HepG2 (cell line): ENCODE data around the gene RCC1. TPM values are rescaled to one million over a fixed set of nuclear protein-coding genes. Genes with fewer than 3 reads are reported as not detected.

Source experiments
- ATAD3A ChIP-seq: sonication (generic); formaldehyde crosslinking; IDR thresholded peaks from 2 replicates; pipeline ENCODE4 v1.4.0; 2020; ENCODE audit warnings: missing genetic modification reagents
- ATF1 ChIP-seq: IDR thresholded peaks from 2 replicates; pipeline ENCODE4 v1.6.1; 2016; ENCODE audit warnings: mild to moderate bottlenecking, control low read depth
- DR1 ChIP-seq: sonication (generic); formaldehyde crosslinking; IDR thresholded peaks from 2 replicates; pipeline ENCODE4 v1.8.0; 2021; ENCODE audit warnings: mild to moderate bottlenecking, missing genetic modification reagents, inconsistent platforms
- JARID2 ChIP-seq: sonication (generic); formaldehyde crosslinking; IDR thresholded peaks from 2 replicates; pipeline ENCODE4 v1.8.1; 2023; ENCODE audit warnings: missing genetic modification reagents, inconsistent platforms; ENCODE audit not compliant: insufficient replicate concordance
- SIN3A ChIP-seq: IDR thresholded peaks from 2 replicates; pipeline ENCODE4 v1.6.1; 2011; ENCODE audit warnings: low read depth, mild to moderate bottlenecking, control low read depth, low read length, borderline replicate concordance
- SKI ChIP-seq: fragments of 450-650 bp; IDR thresholded peaks from one replicate; pipeline ENCODE4 v1.6.1; 2018; ENCODE audit warnings: mild to moderate bottlenecking; ENCODE audit not compliant: partially characterized antibody
- TBL1XR1 ChIP-seq: fragments of 150-350 bp; IDR thresholded peaks from 2 replicates; pipeline ENCODE4 v1.6.1; 2014; ENCODE audit warnings: borderline replicate concordance, low read length; ENCODE audit not compliant: partially characterized antibody
- ZFP36L1 ChIP-seq: sonication (generic); formaldehyde crosslinking; IDR thresholded peaks from 2 replicates; pipeline ENCODE4 v1.8.0; 2022; ENCODE audit warnings: mild to moderate bottlenecking, missing genetic modification reagents, moderate library complexity
- ZMYM4 ChIP-seq: sonication (generic); formaldehyde crosslinking; IDR thresholded peaks from 2 replicates; pipeline ENCODE4 v1.8.1; 2023; ENCODE audit warnings: mild to moderate bottlenecking, missing genetic modification reagents
- ZNF556 ChIP-seq: sonication (generic); formaldehyde crosslinking; IDR thresholded peaks from 2 replicates; pipeline ENCODE4 v1.4.0; 2020; ENCODE audit warnings: mild to moderate bottlenecking, missing genetic modification reagents, borderline replicate concordance
- polyA plus RNA-seq, 8 experiments: library from polyadenylated mRNA; depleted of rRNA in 3 of 8; stranded (reverse) in 7 of 8; unstranded in 1 of 8; fragments of >200 nt; fragmentation: Illumina TruSeq in 4 of 8; extraction: Trizol in 4 of 8; gene quantifications; 2 replicates each; pipeline versions ENCODE4 v1.2.1 to v1.2.3, GENCODE V29; 2011 to 2016; ENCODE audit warnings: low read depth in 4 of 8, missing spikeins in 1 of 8, mixed read lengths in 1 of 8; ENCODE audit not compliant: insufficient read depth in 1 of 8
- total RNA-seq, 5 experiments: library from RNA; depleted of rRNA; stranded (reverse); fragments of >200 nt; fragmentation: Illumina TruSeq; extraction: Trizol; gene quantifications; 2 replicates each; pipeline ENCODE4 v1.2.3, GENCODE V29; 2016; ENCODE audit warnings: low read depth in 1 of 5
- TF ChIP-seq, protein P1 (sequence below): sonication (generic); formaldehyde crosslinking; IDR thresholded peaks from 2 replicates; pipeline ENCODE4 v1.4.0; 2020; ENCODE audit warnings: missing genetic modification reagents, borderline replicate concordance
- TF ChIP-seq, protein P2 (sequence below): sonication (generic); formaldehyde crosslinking; IDR thresholded peaks from 2 replicates; pipeline ENCODE4 v1.5.0; 2020; ENCODE audit warnings: mild to moderate bottlenecking, missing genetic modification reagents
- TF ChIP-seq, protein P3 (sequence below): sonication (generic); formaldehyde crosslinking; IDR thresholded peaks from 2 replicates; pipeline ENCODE4 v1.5.0; 2020; ENCODE audit warnings: mild to moderate bottlenecking, missing genetic modification reagents
- TF ChIP-seq, protein P4 (sequence below): sonication (generic); formaldehyde crosslinking; IDR thresholded peaks from 2 replicates; pipeline ENCODE4 v1.5.1; 2020; ENCODE audit warnings: mild to moderate bottlenecking, missing genetic modification reagents
- TF ChIP-seq, protein P5 (sequence below): sonication (generic); formaldehyde crosslinking; IDR thresholded peaks from 2 replicates; pipeline ENCODE4 v1.5.1; 2020; ENCODE audit warnings: missing genetic modification reagents, mild to moderate bottlenecking, borderline replicate concordance

Gene RCC1
- total and polyA plus RNA-seq, 2 of the 13 experiments (the other 11 are each of a cell fraction or from before 2014, with no cell fraction given) = 47.2 to 80.8 TPM

DNA sequence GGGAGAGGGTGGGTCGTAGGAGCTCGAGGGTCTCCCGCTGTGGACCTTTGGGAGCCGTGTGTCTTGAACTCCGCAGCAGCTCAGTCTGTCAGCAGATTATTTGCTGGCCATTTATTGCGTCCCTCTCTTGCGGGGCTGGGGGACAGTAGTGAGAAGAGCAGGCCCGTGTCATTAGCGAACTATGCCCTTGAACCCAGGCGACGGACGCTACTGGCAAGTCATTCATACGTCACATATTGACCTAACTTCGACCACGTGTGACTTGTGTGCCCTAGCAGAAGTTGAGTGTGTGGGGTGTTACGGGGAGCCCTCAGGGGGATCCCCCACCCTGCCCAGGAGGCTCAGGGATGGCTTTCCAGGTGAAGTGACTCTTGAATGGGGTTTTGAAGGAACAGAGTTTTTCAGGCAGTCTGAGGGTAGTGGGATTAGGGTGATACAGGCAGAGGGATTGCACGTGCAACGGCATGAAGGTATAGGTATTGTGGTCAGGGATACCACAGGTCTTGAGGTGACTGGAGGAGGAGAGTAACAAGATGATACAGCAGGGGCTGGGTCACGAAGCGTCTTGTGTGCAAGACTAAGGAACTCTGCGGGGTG, 13.0 kb downstream of the RCC1 start (continued):
- TF ChIP-seq, protein P1, sequence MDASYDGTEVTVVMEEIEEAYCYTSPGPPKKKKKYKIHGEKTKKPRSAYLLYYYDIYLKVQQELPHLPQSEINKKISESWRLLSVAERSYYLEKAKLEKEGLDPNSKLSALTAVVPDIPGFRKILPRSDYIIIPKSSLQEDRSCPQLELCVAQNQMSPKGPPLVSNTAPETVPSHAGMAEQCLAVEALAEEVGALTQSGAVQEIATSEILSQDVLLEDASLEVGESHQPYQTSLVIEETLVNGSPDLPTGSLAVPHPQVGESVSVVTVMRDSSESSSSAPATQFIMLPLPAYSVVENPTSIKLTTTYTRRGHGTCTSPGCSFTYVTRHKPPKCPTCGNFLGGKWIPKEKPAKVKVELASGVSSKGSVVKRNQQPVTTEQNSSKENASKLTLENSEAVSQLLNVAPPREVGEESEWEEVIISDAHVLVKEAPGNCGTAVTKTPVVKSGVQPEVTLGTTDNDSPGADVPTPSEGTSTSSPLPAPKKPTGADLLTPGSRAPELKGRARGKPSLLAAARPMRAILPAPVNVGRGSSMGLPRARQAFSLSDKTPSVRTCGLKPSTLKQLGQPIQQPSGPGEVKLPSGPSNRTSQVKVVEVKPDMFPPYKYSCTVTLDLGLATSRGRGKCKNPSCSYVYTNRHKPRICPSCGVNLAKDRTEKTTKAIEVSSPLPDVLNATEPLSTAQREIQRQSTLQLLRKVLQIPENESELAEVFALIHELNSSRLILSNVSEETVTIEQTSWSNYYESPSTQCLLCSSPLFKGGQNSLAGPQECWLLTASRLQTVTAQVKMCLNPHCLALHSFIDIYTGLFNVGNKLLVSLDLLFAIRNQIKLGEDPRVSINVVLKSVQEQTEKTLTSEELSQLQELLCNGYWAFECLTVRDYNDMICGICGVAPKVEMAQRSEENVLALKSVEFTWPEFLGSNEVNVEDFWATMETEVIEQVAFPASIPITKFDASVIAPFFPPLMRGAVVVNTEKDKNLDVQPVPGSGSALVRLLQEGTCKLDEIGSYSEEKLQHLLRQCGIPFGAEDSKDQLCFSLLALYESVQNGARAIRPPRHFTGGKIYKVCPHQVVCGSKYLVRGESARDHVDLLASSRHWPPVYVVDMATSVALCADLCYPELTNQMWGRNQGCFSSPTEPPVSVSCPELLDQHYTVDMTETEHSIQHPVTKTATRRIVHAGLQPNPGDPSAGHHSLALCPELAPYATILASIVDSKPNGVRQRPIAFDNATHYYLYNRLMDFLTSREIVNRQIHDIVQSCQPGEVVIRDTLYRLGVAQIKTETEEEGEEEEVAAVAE = no peak
- TF ChIP-seq TBL1XR1 (no peak), ATF1 (peak; percentile 72), ZFP36L1 (CRISPR knock-in tag) (no peak), SKI (no peak), DR1 (CRISPR knock-in tag) (no peak), JARID2 (no peak), ZMYM4 (CRISPR knock-in tag) (no peak), ATAD3A (CRISPR knock-in tag) (no peak), ZNF556 (no peak), SIN3A (peak; percentile 9; the same call in 1 of the 2 replicates)
- TF ChIP-seq, protein P2, sequence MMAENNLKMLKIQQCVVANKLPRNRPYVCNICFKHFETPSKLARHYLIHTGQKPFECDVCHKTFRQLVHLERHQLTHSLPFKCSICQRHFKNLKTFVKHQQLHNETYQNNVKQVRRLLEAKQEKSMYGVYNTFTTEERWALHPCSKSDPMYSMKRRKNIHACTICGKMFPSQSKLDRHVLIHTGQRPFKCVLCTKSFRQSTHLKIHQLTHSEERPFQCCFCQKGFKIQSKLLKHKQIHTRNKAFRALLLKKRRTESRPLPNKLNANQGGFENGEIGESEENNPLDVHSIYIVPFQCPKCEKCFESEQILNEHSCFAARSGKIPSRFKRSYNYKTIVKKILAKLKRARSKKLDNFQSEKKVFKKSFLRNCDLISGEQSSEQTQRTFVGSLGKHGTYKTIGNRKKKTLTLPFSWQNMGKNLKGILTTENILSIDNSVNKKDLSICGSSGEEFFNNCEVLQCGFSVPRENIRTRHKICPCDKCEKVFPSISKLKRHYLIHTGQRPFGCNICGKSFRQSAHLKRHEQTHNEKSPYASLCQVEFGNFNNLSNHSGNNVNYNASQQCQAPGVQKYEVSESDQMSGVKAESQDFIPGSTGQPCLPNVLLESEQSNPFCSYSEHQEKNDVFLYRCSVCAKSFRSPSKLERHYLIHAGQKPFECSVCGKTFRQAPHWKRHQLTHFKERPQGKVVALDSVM (CRISPR knock-in tag) = 0 out of 2 replicates have a peak, but pooled peaks have one; percentile 1
- TF ChIP-seq, protein P3, sequence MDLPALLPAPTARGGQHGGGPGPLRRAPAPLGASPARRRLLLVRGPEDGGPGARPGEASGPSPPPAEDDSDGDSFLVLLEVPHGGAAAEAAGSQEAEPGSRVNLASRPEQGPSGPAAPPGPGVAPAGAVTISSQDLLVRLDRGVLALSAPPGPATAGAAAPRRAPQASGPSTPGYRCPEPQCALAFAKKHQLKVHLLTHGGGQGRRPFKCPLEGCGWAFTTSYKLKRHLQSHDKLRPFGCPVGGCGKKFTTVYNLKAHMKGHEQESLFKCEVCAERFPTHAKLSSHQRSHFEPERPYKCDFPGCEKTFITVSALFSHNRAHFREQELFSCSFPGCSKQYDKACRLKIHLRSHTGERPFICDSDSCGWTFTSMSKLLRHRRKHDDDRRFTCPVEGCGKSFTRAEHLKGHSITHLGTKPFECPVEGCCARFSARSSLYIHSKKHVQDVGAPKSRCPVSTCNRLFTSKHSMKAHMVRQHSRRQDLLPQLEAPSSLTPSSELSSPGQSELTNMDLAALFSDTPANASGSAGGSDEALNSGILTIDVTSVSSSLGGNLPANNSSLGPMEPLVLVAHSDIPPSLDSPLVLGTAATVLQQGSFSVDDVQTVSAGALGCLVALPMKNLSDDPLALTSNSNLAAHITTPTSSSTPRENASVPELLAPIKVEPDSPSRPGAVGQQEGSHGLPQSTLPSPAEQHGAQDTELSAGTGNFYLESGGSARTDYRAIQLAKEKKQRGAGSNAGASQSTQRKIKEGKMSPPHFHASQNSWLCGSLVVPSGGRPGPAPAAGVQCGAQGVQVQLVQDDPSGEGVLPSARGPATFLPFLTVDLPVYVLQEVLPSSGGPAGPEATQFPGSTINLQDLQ = no peak
- TF ChIP-seq, protein P4, sequence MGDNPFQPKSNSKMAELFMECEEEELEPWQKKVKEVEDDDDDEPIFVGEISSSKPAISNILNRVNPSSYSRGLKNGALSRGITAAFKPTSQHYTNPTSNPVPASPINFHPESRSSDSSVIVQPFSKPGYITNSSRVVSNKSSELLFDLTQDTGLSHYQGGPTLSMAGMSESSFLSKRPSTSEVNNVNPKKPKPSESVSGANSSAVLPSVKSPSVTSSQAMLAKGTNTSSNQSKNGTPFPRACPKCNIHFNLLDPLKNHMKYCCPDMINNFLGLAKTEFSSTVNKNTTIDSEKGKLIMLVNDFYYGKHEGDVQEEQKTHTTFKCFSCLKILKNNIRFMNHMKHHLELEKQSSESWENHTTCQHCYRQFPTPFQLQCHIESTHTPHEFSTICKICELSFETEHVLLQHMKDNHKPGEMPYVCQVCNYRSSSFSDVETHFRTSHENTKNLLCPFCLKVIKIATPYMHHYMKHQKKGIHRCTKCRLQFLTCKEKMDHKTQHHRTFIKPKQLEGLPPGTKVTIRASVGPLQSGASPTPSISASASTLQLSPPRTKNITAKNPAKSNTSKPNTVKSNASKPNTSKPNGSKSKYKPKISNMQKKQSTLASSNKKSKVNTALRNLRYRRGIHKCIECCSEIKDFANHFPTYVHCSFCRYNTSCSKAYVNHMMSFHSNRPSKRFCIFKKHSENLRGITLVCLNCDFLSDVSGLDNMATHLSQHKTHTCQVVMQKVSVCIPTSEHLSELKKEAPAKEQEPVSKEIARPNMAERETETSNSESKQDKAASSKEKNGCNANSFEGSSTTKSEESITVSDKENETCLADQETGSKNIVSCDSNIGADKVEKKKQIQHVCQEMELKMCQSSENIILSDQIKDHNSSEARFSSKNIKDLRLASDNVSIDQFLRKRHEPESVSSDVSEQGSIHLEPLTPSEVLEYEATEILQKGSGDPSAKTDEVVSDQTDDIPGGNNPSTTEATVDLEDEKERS (CRISPR knock-in tag) = no peak
- TF ChIP-seq, protein P5, sequence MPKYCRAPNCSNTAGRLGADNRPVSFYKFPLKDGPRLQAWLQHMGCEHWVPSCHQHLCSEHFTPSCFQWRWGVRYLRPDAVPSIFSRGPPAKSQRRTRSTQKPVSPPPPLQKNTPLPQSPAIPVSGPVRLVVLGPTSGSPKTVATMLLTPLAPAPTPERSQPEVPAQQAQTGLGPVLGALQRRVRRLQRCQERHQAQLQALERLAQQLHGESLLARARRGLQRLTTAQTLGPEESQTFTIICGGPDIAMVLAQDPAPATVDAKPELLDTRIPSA = no peak
